Hepatocyte (in vitro differentiated cells): ENCODE data around the gene DBP. TPM values are rescaled to one million over a fixed set of nuclear protein-coding genes. Genes with fewer than 3 reads are reported as not detected.

ENCODE experiments used
- DNase-seq: peaks from one replicate; pipeline ENCODE4 v3.0.0-alpha.2; 2016; ENCODE audit warnings: low spot score
- H2AFZ ChIP-seq: fragments of 200-600 bp; sonication (generic); 2 replicates; pipeline ENCODE4 v1.6.0; 2016; ENCODE audit warnings: antibody characterized with exemption, mild to moderate bottlenecking
- H3K27ac ChIP-seq: fragments of 200-600 bp; sonication (generic); 2 replicates; pipeline ENCODE4 v1.5.1; 2016; ENCODE audit warnings: mild to moderate bottlenecking
- H3K27me3 ChIP-seq: fragments of 200-600 bp; sonication (generic); 2 replicates; pipeline ENCODE4 v1.6.1; 2016
- H3K36me3 ChIP-seq: fragments of 200-600 bp; sonication (generic); replicated peaks from 2 replicates; pipeline ENCODE4 v1.5.1; 2016; ENCODE audit warnings: low read depth; ENCODE audit not compliant: insufficient read depth
- H3K4me1 ChIP-seq: fragments of 200-600 bp; sonication (generic); 2 replicates; pipeline ENCODE4 v1.5.1; 2016; ENCODE audit warnings: mild to moderate bottlenecking, moderate library complexity; ENCODE audit not compliant: insufficient read depth
- H3K4me2 ChIP-seq: fragments of 200-600 bp; sonication (generic); 2 replicates; pipeline ENCODE4 v1.6.0; 2016
- H3K4me3 ChIP-seq: fragments of 200-600 bp; sonication (generic); 2 replicates; pipeline ENCODE4 v1.5.1; 2016; ENCODE audit warnings: mild to moderate bottlenecking
- H3K79me2 ChIP-seq: fragments of 200-600 bp; sonication (generic); 2 replicates; pipeline ENCODE4 v1.6.0; 2017; ENCODE audit warnings: mild to moderate bottlenecking
- H3K9me2 ChIP-seq: fragments of 200-600 bp; sonication (generic); replicated peaks from 2 replicates; pipeline ENCODE4 v1.6.0; 2017; ENCODE audit warnings: mild to moderate bottlenecking; ENCODE audit not compliant: insufficient read depth
- H3K9me3 ChIP-seq: fragments of 200-600 bp; sonication (generic); 2 replicates; pipeline ENCODE4 v1.5.1; 2016; ENCODE audit warnings: low read depth, mild to moderate bottlenecking
- H4K20me1 ChIP-seq: fragments of 200-600 bp; sonication (generic); 2 replicates; pipeline ENCODE4 v1.6.0; 2016; ENCODE audit warnings: mild to moderate bottlenecking; ENCODE audit not compliant: insufficient read depth, poor library complexity, severe bottlenecking
- EZH2 ChIP-seq: fragments of 200-600 bp; sonication (generic); IDR thresholded peaks from 2 replicates; pipeline ENCODE4 v1.6.1; 2016; ENCODE audit warnings: antibody characterized with exemption, mild to moderate bottlenecking, borderline replicate concordance
- EZH2phosphoT487 ChIP-seq: fragments of 200-600 bp; sonication (generic); IDR thresholded peaks from one replicate; pipeline ENCODE4 v1.6.1; 2018; ENCODE audit warnings: antibody characterized with exemption, mild to moderate bottlenecking, low read depth, moderate library complexity; ENCODE audit not compliant: unreplicated experiment, severe bottlenecking
- WGBS: methylation state at CpG from one replicate; pipeline ENCODE4 v1.1.6; 2016; ENCODE audit warnings: low lambda C conversion rate; ENCODE audit errors: missing lambda C conversion rate; 5-methylcytosine and 5-hydroxymethylcytosine counted together
- polyA plus RNA-seq: library from polyadenylated mRNA; unstranded; fragments of >200 nt; fragmentation: Nextera tagmentation; extraction: Ambion mirVana; gene quantifications from 2 replicates; pipeline ENCODE4 v1.2.1, GENCODE V29; 2016
- total RNA-seq: library from RNA; depleted of rRNA; stranded (reverse); fragments of >200 nt; gene quantifications from 2 replicates; pipeline ENCODE4 v1.2.3, GENCODE V29; 2014
- TF ChIP-seq, protein P1 (sequence below): fragments of 200-600 bp; sonication (generic); IDR thresholded peaks from 2 replicates; pipeline ENCODE4 v1.5.1; 2016; ENCODE audit warnings: antibody characterized with exemption, mild to moderate bottlenecking; ENCODE audit not compliant: poor library complexity

Gene DBP
- total and polyA plus RNA-seq, 2 experiments from 2014 or later: 5.4 to 11.8 TPM

DNA sequence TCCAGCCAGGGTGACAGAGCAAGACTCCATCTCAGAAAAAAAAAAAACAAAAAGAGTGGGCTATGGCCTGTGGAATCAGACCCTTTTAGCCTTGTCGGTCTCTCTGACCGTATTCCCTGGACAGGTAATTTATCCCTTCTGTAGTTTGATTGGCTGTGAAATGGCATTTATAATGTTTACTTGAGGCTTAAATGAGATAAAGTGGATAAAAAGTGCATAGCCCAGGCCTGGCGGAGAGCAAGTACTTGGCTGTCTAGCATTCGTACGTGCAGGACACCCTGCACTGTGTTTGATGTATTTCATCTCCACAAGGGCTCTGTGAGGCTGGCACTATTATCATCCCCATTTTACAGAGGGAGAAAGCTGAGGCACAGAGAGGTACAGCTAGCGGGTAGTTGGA, 28.6 kb upstream of the DBP start:
- Histone ChIP-seq H3K9me2 (no peaks in the 10 kb centered on the region), H3K79me2 (no peaks in the 10 kb centered on the region), H3K4me2 (no peak overlapping the region), H3K9me3 (no peaks in the 10 kb centered on the region), H3K27ac (no peak overlapping the region), H3K27me3 (no peaks in the 10 kb centered on the region), H3K4me3 (no peak overlapping the region), H2AFZ (no peak overlapping the region), H3K4me1 (peaks cover 1% of the 10 kb centered on the region), H4K20me1 (no peaks in the 10 kb centered on the region), H3K36me3 (no peaks in the 10 kb centered on the region)
- no peak for DNase-seq
- WGBS: 48% methylated on average over 6 of the region's 6 CpGs
- TF ChIP-seq EZH2phosphoT487 (no peak), EZH2 (no peak)
- TF ChIP-seq, protein P1, sequence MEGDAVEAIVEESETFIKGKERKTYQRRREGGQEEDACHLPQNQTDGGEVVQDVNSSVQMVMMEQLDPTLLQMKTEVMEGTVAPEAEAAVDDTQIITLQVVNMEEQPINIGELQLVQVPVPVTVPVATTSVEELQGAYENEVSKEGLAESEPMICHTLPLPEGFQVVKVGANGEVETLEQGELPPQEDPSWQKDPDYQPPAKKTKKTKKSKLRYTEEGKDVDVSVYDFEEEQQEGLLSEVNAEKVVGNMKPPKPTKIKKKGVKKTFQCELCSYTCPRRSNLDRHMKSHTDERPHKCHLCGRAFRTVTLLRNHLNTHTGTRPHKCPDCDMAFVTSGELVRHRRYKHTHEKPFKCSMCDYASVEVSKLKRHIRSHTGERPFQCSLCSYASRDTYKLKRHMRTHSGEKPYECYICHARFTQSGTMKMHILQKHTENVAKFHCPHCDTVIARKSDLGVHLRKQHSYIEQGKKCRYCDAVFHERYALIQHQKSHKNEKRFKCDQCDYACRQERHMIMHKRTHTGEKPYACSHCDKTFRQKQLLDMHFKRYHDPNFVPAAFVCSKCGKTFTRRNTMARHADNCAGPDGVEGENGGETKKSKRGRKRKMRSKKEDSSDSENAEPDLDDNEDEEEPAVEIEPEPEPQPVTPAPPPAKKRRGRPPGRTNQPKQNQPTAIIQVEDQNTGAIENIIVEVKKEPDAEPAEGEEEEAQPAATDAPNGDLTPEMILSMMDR: no peak

DNA sequence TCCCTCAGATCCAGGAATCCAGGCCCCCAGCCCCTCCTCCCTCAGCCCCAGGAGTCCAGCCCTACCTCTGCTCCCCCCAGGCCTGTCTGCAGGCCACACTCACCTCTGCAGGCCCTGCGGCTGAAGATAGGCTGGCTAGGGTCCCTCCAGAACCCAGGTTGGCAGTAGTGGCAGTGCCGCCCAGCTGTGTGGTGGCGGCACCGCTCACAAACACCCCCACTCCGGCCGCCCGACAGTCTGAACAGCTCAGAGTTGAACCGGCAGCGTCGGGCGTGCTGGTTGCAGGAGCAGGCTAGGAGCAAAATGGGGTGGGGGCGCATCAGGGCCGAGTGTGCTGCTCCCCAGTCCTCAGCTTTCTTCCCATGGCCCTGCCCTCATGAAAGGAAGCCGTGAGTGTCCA, 27.3 kb upstream of the DBP start:
- Histone ChIP-seq H3K4me3 (no peak overlapping the region), H3K9me2 (no peaks in the 10 kb centered on the region), H3K9me3 (no peaks in the 10 kb centered on the region), H2AFZ (no peak overlapping the region), H3K79me2 (no peaks in the 10 kb centered on the region), H4K20me1 (no peaks in the 10 kb centered on the region), H3K4me2 (no peak overlapping the region), H3K36me3 (no peaks in the 10 kb centered on the region), H3K27ac (no peak overlapping the region), H3K27me3 (no peaks in the 10 kb centered on the region), H3K4me1 (no peaks in the 10 kb centered on the region)
- DNase-seq: no peak
- TF ChIP-seq EZH2: no peak
- TF ChIP-seq, protein P1: no peak
- 97% methylated on average over 11 of the region's 14 CpGs for WGBS

DNA sequence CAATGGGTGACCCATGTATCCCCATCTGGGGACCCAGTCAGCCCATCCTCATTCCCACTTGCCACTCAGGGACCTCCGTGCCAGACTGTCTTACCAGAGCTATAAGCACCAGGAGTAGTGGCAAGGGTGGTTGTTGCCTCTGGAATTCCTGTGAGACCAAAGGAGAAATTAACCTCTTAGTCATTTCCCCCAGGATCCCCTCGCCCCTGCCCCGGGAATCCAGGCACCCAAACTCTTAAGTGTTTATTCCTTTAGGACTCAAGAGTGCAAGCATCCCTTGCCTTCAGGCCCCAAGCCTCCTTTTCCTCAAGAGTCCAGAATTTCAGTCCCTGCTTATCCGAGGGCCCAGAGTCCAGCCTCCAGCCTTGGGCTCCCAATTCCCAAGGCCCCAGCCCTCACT, 26.5 kb upstream of the DBP start:
- H2AFZ ChIP-seq: no peak overlapping the region
- H3K9me2 ChIP-seq: no peaks in the 10 kb centered on the region
- no peaks in the 10 kb centered on the region for H3K36me3 ChIP-seq
- H3K4me1 ChIP-seq: no peaks in the 10 kb centered on the region
- no peak overlapping the region for H3K27ac ChIP-seq
- no peaks in the 10 kb centered on the region for H4K20me1 ChIP-seq
- 93% methylated on average over 4 of the region's 4 CpGs for WGBS
- H3K9me3 ChIP-seq: no peaks in the 10 kb centered on the region
- H3K4me3 ChIP-seq: no peak overlapping the region
- no peaks in the 10 kb centered on the region for H3K27me3 ChIP-seq
- no peaks in the 10 kb centered on the region for H3K79me2 ChIP-seq
- TF ChIP-seq, protein P1: no peak
- TF ChIP-seq EZH2 (no peak), EZH2phosphoT487 (no peak)
- no peak overlapping the region for H3K4me2 ChIP-seq
- no peak for DNase-seq

DNA sequence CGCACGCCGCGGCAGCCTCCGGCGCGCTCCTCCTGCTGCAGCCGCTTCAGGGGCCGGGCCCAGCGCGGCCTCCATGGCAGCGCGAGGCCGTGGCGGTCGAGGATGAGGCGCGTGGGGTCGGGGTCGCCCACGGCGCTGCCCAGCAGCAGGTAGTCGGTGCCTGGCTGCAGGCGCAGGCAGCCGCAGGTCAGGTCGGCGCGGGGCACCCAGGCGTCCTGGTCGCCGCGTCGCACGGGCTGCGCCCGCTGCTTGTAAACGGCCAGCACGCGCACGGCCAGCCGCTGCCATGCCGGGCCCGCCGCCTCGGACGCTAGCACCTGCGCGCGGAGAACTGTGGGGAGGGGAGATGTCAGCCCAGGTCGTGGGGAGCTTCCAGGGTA, 24.5 kb upstream of the DBP start:
- Histone ChIP-seq H2AFZ (no peak overlapping the region), H3K4me3 (no peak overlapping the region), H3K4me1 (no peaks in the 10 kb centered on the region), H4K20me1 (no peaks in the 10 kb centered on the region), H3K9me3 (no peaks in the 10 kb centered on the region), H3K9me2 (no peaks in the 10 kb centered on the region), H3K79me2 (no peaks in the 10 kb centered on the region), H3K27me3 (no peaks in the 10 kb centered on the region), H3K4me2 (no peak overlapping the region), H3K36me3 (no peaks in the 10 kb centered on the region), H3K27ac (no peak overlapping the region)
- TF ChIP-seq EZH2 (no peak), EZH2phosphoT487 (no peak)
- TF ChIP-seq, protein P1: no peak
- WGBS: over 99% methylated on average over 42 of the region's 50 CpGs
- DNase-seq: no peak
